A673 (cell line): Measurements from ENCODE around the gene FGF3.

ENCODE experiments used
- EZH2 ChIP-seq: fragments of 200-600 bp; sonication (generic); IDR thresholded peaks from 2 replicates; pipeline ENCODE4 v1.6.1; 2017; ENCODE audit warnings: borderline replicate concordance, low read depth, mild to moderate bottlenecking, mixed read lengths, antibody characterized with exemption, low read length; ENCODE audit not compliant: poor library complexity, severe bottlenecking
- TF ChIP-seq, protein P1 (sequence below): fragments of 300-800, 200-600 bp; sonication (generic); conservative IDR thresholded peaks from 2 replicates; pipeline ENCODE4 v1.5.1; 2017; ENCODE audit warnings: low read depth, mild to moderate bottlenecking, antibody characterized with exemption, low read length, moderate library complexity, mixed read lengths

GRCh38 chr11:69825941-69826340 is 6.7 kb upstream of the FGF3 start:
- TF ChIP-seq, protein P1, sequence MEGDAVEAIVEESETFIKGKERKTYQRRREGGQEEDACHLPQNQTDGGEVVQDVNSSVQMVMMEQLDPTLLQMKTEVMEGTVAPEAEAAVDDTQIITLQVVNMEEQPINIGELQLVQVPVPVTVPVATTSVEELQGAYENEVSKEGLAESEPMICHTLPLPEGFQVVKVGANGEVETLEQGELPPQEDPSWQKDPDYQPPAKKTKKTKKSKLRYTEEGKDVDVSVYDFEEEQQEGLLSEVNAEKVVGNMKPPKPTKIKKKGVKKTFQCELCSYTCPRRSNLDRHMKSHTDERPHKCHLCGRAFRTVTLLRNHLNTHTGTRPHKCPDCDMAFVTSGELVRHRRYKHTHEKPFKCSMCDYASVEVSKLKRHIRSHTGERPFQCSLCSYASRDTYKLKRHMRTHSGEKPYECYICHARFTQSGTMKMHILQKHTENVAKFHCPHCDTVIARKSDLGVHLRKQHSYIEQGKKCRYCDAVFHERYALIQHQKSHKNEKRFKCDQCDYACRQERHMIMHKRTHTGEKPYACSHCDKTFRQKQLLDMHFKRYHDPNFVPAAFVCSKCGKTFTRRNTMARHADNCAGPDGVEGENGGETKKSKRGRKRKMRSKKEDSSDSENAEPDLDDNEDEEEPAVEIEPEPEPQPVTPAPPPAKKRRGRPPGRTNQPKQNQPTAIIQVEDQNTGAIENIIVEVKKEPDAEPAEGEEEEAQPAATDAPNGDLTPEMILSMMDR = no peak
- no peak for TF ChIP-seq EZH2
